SK-N-SH treated with all-trans-retinoic acid at 6 μM for 48 hours (cell line): Measurements from ENCODE around the gene NOG.

Source experiments
- ATAC-seq: fragments of 200-7000 bp; cut with Tn5 transposase; 3 replicates; pipeline ENCODE4 v1.9.1; 2020; ENCODE audit warnings: mild to moderate bottlenecking, moderate library complexity
- ARNTL ChIP-seq: fragments of 450-650 bp; formaldehyde crosslinking; IDR thresholded peaks from 2 replicates; pipeline ENCODE4 v1.5.0; 2020; ENCODE audit warnings: low read depth, mild to moderate bottlenecking, moderate library complexity, borderline replicate concordance
- CSDC2 ChIP-seq: fragments of 250-450 bp; sonication (Bioruptor Pico); IDR thresholded peaks from 2 replicates; pipeline ENCODE4 v1.5.0; 2020; ENCODE audit warnings: mild to moderate bottlenecking, moderate library complexity
- CSRNP3 ChIP-seq: fragments of 250-450 bp; sonication (Bioruptor Pico); IDR thresholded peaks from 2 replicates; pipeline ENCODE4 v1.5.1; 2021; ENCODE audit warnings: mild to moderate bottlenecking, moderate library complexity
- ESRRG ChIP-seq: fragments of 250-450 bp; sonication (Bioruptor Pico); IDR thresholded peaks from 2 replicates; pipeline ENCODE4 v1.6.1; 2021; ENCODE audit warnings: mild to moderate bottlenecking
- GLIS3 ChIP-seq: fragments of 250-450 bp; sonication (Bioruptor Pico); IDR thresholded peaks from 2 replicates; pipeline ENCODE4 v1.5.0; 2020; ENCODE audit warnings: mild to moderate bottlenecking, moderate library complexity
- ISL1 ChIP-seq: fragments of 250-450 bp; sonication (Bioruptor Pico); IDR thresholded peaks from 2 replicates; pipeline ENCODE4 v2.1.2; 2022; ENCODE audit warnings: mild to moderate bottlenecking, moderate library complexity
- OSR1 ChIP-seq: fragments of 250-450 bp; sonication (Bioruptor Pico); IDR thresholded peaks from 2 replicates; pipeline ENCODE4 v1.8.0; 2022; ENCODE audit warnings: moderate library complexity, mild to moderate bottlenecking, inconsistent platforms
- PATZ1 ChIP-seq: fragments of 250-450 bp; sonication (Bioruptor Pico); IDR thresholded peaks from 2 replicates; pipeline ENCODE4 v1.8.0; 2020; ENCODE audit warnings: mild to moderate bottlenecking, moderate library complexity, borderline replicate concordance
- POU6F1 ChIP-seq: fragments of 250-450 bp; sonication (Bioruptor Pico); IDR thresholded peaks from 2 replicates; pipeline ENCODE4 v1.8.0; 2021; ENCODE audit warnings: low read depth, mild to moderate bottlenecking, moderate library complexity, borderline replicate concordance
- PPARA ChIP-seq: fragments of 250-450 bp; sonication (Bioruptor Pico); IDR thresholded peaks from 2 replicates; pipeline ENCODE4 v1.5.0; 2020; ENCODE audit warnings: mild to moderate bottlenecking, borderline replicate concordance
- RARB ChIP-seq: fragments of 250-450 bp; sonication (Bioruptor Pico); IDR thresholded peaks from 2 replicates; pipeline ENCODE4 v1.8.0; 2021; ENCODE audit warnings: mild to moderate bottlenecking, moderate library complexity
- SNAI2 ChIP-seq: fragments of 250-450 bp; sonication (Bioruptor Pico); IDR thresholded peaks from 2 replicates; pipeline ENCODE4 v1.5.0; 2020; ENCODE audit warnings: mild to moderate bottlenecking, moderate library complexity
- TCF4 ChIP-seq: fragments of 250-450 bp; sonication (Bioruptor Pico); IDR thresholded peaks from 2 replicates; pipeline ENCODE4 v1.8.0; 2021; ENCODE audit warnings: mild to moderate bottlenecking, moderate library complexity, borderline replicate concordance
- TOX ChIP-seq: fragments of 250-450 bp; sonication (Bioruptor Pico); IDR thresholded peaks from 2 replicates; pipeline ENCODE4 v1.8.0; 2021; ENCODE audit warnings: mild to moderate bottlenecking, moderate library complexity, borderline replicate concordance
- ZC3H10 ChIP-seq: fragments of 250-450 bp; sonication (Bioruptor Pico); IDR thresholded peaks from 2 replicates; pipeline ENCODE4 v1.5.1; 2021; ENCODE audit warnings: mild to moderate bottlenecking, moderate library complexity
- ZFP3 ChIP-seq: fragments of 250-450 bp; sonication (Bioruptor Pico); IDR thresholded peaks from 2 replicates; pipeline ENCODE4 v1.5.0; 2020; ENCODE audit warnings: mild to moderate bottlenecking, moderate library complexity
- ZFP30 ChIP-seq: fragments of 450-650 bp; formaldehyde crosslinking; IDR thresholded peaks from 2 replicates; pipeline ENCODE4 v1.5.0; 2022; ENCODE audit warnings: mild to moderate bottlenecking, moderate library complexity
- ZNF565 ChIP-seq: fragments of 450-650 bp; formaldehyde crosslinking; conservative IDR thresholded peaks from 2 replicates; pipeline ENCODE4 v1.5.0; 2020; ENCODE audit warnings: low read depth, mild to moderate bottlenecking, moderate library complexity
- ZNF70 ChIP-seq: fragments of 450-650 bp; formaldehyde crosslinking; IDR thresholded peaks from 2 replicates; pipeline ENCODE4 v1.5.0; 2020; ENCODE audit warnings: mild to moderate bottlenecking, moderate library complexity
- ZNF8 ChIP-seq: fragments of 450-650 bp; formaldehyde crosslinking; IDR thresholded peaks from 2 replicates; pipeline ENCODE4 v1.5.0; 2020; ENCODE audit warnings: mild to moderate bottlenecking, moderate library complexity
- TF ChIP-seq, protein P1 (sequence below): fragments of 250-450 bp; sonication (Bioruptor Pico); IDR thresholded peaks from 2 replicates; pipeline ENCODE4 v1.5.1; 2020; ENCODE audit warnings: low read depth, mild to moderate bottlenecking, moderate library complexity

The NOG gene

DNA sequence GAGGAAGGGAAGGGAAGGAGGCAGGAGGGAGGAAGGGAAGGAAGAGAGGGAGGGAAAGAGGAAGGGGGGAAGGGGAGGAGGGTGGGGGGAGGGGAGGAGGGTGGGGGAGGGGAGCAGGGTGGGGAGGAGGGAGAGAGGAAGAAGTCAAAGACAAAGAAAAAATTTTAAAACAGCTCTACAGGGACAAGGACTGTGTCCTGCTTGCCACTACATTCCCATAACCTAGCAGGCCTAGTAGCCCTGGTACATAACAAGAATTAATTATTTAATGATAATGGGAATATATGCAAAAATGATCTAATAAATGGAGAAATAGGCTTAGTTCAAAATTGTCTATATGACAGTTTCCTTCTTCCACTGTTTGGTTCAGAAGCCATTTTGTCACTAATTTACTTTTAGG, 47.6 kb upstream of the NOG start:
- ATAC-seq: no peak
- TF ChIP-seq ZC3H10 (CRISPR knock-in tag) (no peak), OSR1 (CRISPR knock-in tag) (no peak), ZNF70 (CRISPR knock-in tag) (no peak), ZNF8 (CRISPR knock-in tag) (no peak), RARB (no peak), ZFP3 (no peak), ZNF565 (CRISPR knock-in tag) (no peak), ISL1 (CRISPR knock-in tag) (no peak), TOX (CRISPR knock-in tag) (no peak), ARNTL (CRISPR knock-in tag) (no peak), SNAI2 (CRISPR knock-in tag) (no peak), ZFP30 (no peak), PPARA (CRISPR knock-in tag) (no peak)

GRCh38 chr17:56548661-56549060, 44.8 kb upstream of the NOG start:
- TF ChIP-seq ZC3H10 (CRISPR knock-in tag) (no peak), PATZ1 (CRISPR knock-in tag) (no peak), ESRRG (no peak), POU6F1 (CRISPR knock-in tag) (no peak), ZNF70 (CRISPR knock-in tag) (no peak), CSRNP3 (no peak), OSR1 (CRISPR knock-in tag) (no peak), ZNF565 (CRISPR knock-in tag) (no peak), RARB (no peak), TOX (CRISPR knock-in tag) (no peak), TCF4 (CRISPR knock-in tag) (no peak)
- TF ChIP-seq, protein P1, sequence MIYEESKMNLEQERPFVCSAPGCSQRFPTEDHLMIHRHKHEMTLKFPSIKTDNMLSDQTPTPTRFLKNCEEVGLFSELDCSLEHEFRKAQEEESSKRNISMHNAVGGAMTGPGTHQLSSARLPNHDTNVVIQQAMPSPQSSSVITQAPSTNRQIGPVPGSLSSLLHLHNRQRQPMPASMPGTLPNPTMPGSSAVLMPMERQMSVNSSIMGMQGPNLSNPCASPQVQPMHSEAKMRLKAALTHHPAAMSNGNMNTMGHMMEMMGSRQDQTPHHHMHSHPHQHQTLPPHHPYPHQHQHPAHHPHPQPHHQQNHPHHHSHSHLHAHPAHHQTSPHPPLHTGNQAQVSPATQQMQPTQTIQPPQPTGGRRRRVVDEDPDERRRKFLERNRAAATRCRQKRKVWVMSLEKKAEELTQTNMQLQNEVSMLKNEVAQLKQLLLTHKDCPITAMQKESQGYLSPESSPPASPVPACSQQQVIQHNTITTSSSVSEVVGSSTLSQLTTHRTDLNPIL (CRISPR knock-in tag): no peak
- no peak for ATAC-seq

GRCh38 chr17:56549501-56549900, 44.0 kb upstream of the NOG start:
- TF ChIP-seq PATZ1 (CRISPR knock-in tag) (no peak), ARNTL (CRISPR knock-in tag) (no peak), POU6F1 (CRISPR knock-in tag) (no peak), ZFP3 (no peak), OSR1 (CRISPR knock-in tag) (no peak), ISL1 (CRISPR knock-in tag) (no peak), RARB (no peak), ZC3H10 (CRISPR knock-in tag) (no peak), GLIS3 (no peak), CSDC2 (no peak)
- TF ChIP-seq, protein P1 (CRISPR knock-in tag): no peak
- ATAC-seq: no peak
